ENCODE measurements around the gene GTF2F2.

GTF2F2 gene

DNA sequence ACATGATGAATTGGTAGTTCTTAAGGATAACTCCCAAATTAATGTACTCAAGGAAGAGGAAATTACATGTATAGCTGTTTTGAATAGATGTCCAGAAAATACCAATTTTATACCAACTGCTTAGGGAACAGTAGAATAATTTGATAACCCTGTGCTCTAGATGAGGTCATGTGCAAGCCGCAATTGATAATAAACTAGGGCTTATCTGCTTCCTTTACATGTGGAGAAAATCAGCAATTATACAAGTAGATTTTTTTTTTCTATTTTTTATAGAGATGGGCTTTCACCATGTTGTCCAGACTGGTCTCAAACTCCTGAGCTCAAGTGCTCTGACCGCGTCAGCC, 211.4 kb downstream of the GTF2F2 start:
- H3K9me3 ChIP-seq (ENCODE audit: severe bottlenecking) = no peaks in the 10 kb centered on the region
- TF ChIP-seq CTCF (IDR thresholded peaks at IDR 0.05; ENCODE audit: low read depth, low read length) = no peak
- H3K27ac ChIP-seq = no peak overlapping the region
- H3K36me3 ChIP-seq = peaks cover 18% of the 10 kb centered on the region
- no peak overlapping the region for H3K4me3 ChIP-seq (ENCODE audit: low read depth, low read length)
- H3K27me3 ChIP-seq (ENCODE audit: insufficient read depth, low read depth, severe bottlenecking) = no peaks in the 10 kb centered on the region
- DNase-seq = no peak

GRCh38 chr13:45332036-45332830, 211.9 kb downstream of the GTF2F2 start:
- no peaks in the 10 kb centered on the region for H3K9me3 ChIP-seq (ENCODE audit: severe bottlenecking)
- H3K27ac ChIP-seq = no peak overlapping the region
- H3K27me3 ChIP-seq (ENCODE audit: insufficient read depth, low read depth, severe bottlenecking) = no peaks in the 10 kb centered on the region
- H3K4me3 ChIP-seq (ENCODE audit: low read depth, low read length) = no peak overlapping the region
- peak; percentile 19 for DNase-seq
- H3K36me3 ChIP-seq = peaks cover 23% of the 10 kb centered on the region
- TF ChIP-seq CTCF (IDR thresholded peaks at IDR 0.05; ENCODE audit: low read depth, low read length) = no peak

GRCh38 chr13:45332831-45333219, 212.5 kb downstream of the GTF2F2 start:
- no peaks in the 10 kb centered on the region for H3K9me3 ChIP-seq (ENCODE audit: severe bottlenecking)
- H3K27ac ChIP-seq = no peak overlapping the region
- TF ChIP-seq CTCF (IDR thresholded peaks at IDR 0.05; ENCODE audit: low read depth, low read length) = no peak
- no peak for DNase-seq
- H3K36me3 ChIP-seq = peaks cover 29% of the 10 kb centered on the region
- H3K4me3 ChIP-seq (ENCODE audit: low read depth, low read length) = no peak overlapping the region
- no peaks in the 10 kb centered on the region for H3K27me3 ChIP-seq (ENCODE audit: insufficient read depth, low read depth, severe bottlenecking)

- TF ChIP-seq CTCF (IDR thresholded peaks at IDR 0.05; ENCODE audit: low read depth, low read length) = no peak
- Histone ChIP-seq H3K27ac (no peak overlapping the region), H3K36me3 (peaks cover 35% of the 10 kb centered on the region)
These were observed 213.1 kb downstream of the GTF2F2 start for GRCh38 chr13:45333251-45333976.

More at GRCh38 chr13:45333251-45333976, 213.1 kb downstream of the GTF2F2 start:
- no peak for DNase-seq
- H3K4me3 ChIP-seq (ENCODE audit: low read depth, low read length) = no peak overlapping the region
- no peaks in the 10 kb centered on the region for H3K9me3 ChIP-seq (ENCODE audit: severe bottlenecking)
- no peaks in the 10 kb centered on the region for H3K27me3 ChIP-seq (ENCODE audit: insufficient read depth, low read depth, severe bottlenecking)

Data from WERI-Rb-1 (cell line).